DMS53 treated with DMSO at 0.1 percent for 48 hours (cell line): Measurements from ENCODE around the gene CLDND1.

ENCODE experiments used
- DNase-seq: peaks from one replicate; lab custom pipeline; 2025; ENCODE audit not compliant: unreplicated experiment; lab: John Stamatoyannopoulos, UW

Gene CLDND1

GRCh38 chr3:98519351-98519750 is 3.4 kb downstream of the CLDND1 start:
- no peak for DNase-seq

DNA sequence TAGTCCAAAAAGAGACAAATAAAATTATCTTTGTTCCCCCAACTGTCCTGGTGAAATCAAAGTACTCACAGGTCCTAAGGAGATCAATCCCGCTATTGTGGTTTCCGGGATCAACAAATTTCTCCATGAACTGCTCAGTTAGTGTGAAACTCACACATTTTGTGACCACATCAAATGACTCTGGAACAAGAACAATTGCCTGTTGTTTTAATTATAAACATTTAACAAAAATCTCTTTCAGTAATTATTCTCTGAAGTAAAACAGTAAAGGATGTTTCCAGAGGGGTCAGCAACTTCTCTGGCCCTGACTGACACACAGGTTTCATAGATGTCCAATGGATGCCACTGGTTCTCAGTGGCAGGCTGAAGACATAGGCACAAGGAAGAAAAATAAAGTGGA is 3.9 kb downstream of the CLDND1 start:
- DNase-seq, result no peak

GRCh38 chr3:98514948-98515347 is 7.8 kb downstream of the CLDND1 start:
- no peak for DNase-seq

- DNase-seq, result no peak
Observed at GRCh38 chr3:98513736-98514135, 9.0 kb downstream of the CLDND1 start.

GRCh38 chr3:98513091-98513511 is 9.6 kb downstream of the CLDND1 start:
- peak; percentile 1 for DNase-seq

DNA sequence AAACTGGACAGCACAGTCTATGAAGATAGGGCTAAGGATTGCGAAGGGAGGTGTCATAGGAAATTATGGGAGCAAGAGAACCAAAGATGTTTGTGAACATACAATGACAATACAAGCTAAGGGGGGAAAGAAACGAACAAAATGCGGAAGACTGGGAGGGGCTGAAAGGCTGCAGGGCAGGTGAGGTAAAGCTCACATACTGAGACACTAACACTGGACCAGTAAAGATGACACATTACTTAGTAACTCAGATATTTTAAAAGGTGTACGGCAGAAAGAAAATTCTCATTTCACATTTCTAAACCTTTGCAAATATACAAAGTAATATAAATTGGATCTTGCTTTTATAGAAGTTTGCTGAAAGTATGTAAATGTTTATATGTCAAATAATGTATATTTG is 10.1 kb downstream of the CLDND1 start:
- no peak for DNase-seq

GRCh38 chr3:98508582-98508981 is 14.1 kb downstream of the CLDND1 start:
- DNase-seq, result no peak

- no peak for DNase-seq
Observed at GRCh38 chr3:98504539-98504938, 18.2 kb downstream of the CLDND1 start.

GRCh38 chr3:98501863-98502576 is 20.7 kb downstream of the CLDND1 start:
- DNase-seq, result no peak

GRCh38 chr3:98501270-98501669 is 21.4 kb downstream of the CLDND1 start:
- DNase-seq, result no peak

DNA sequence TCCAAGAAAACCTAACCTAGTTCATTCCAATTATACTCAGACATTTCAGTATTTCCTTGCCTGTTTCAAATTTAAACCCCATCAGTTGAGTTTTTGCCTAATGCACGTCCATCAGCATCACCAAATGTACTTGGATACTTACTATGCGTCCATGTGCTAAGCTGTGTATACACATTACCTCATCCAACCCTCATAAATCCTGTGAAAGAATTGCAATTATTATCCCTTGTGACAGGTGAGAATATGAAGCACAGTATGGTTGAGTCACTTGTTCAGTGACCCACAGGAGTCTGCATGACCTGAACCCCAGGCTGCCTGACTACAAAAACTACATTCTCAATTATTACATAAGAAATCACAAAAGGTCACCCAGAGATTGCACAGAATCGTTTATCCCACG is 22.7 kb downstream of the CLDND1 start:
- no peak for DNase-seq

DNA sequence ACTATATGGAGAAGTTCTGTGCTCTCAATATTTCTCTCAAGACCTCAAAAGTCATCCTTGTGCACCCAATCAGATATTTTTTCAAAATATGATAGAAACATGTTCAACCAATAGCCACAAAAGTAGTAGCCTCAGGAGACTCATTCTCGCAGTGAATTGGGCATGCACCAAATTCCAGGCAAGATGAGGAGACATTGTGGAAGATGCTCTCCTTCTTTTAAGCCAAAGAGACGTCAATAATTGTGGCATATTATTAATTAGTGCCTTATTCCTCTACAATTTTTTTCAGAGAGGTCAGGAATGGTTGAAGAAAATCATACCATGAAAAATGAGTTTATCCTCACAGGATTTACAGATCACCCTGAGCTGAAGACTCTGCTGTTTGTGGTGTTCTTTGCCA is 25.3 kb downstream of the CLDND1 start, which contains the start of gene OR5K2:
Gene OR5K2 (plus strand): TSS at position 301 of the 400 bp plus-strand sequence. CDS start 0 bp downstream, at position 301.
- DNase-seq, result no peak

DNA sequence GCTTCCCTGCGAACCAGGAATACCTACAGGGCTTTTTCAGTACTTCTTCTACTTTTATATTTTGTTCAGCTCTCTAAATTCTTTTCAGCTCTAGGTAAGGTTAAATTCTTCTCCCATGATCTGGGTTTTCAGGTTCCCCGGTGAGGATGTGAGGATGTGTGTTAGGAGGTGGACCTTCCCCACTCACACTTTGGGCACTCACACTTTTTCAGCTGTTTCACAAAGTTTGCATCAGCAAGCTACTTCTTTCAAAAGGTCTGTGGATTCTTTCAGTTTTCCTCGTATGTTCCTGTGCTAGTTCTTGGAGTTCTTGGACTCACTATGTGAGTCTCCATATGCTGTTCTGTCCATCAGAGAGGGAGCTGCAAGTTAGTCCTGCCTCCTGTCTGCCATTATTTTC is 39.1 kb downstream of the CLDND1 start:
- DNase-seq, result no peak

GRCh38 chr3:98482717-98483482 is 39.8 kb downstream of the CLDND1 start:
- no peak for DNase-seq
